Left ventricle myocardium inferior (tissue), 1 donor: ENCODE measurements around the gene NDUFS7. TPM values are rescaled to one million over a fixed set of nuclear protein-coding genes. Genes with fewer than 3 reads are reported as not detected.

Experiments
- DNase-seq: peaks from one replicate; pipeline ENCODE4 v3.0.0-alpha.2; 2020
- H3K27ac ChIP-seq: fragments of 200-600 bp; replicated peaks from 2 replicates; pipeline ENCODE4 v1.8.0; 2021
- H3K27me3 ChIP-seq: fragments of 200-600 bp; 2 replicates; pipeline ENCODE4 v1.8.0; 2021; ENCODE audit warnings: low read depth
- H3K36me3 ChIP-seq: fragments of 200-600 bp; 2 replicates; pipeline ENCODE4 v1.8.0; 2021
- H3K4me1 ChIP-seq: fragments of 200-600 bp; 2 replicates; pipeline ENCODE4 v1.8.0; 2021
- H3K4me3 ChIP-seq: fragments of 200-600 bp; 2 replicates; pipeline ENCODE4 v1.8.0; 2021; ENCODE audit warnings: mild to moderate bottlenecking, moderate library complexity
- H3K9me3 ChIP-seq: fragments of 200-600 bp; replicated peaks from 2 replicates; pipeline ENCODE4 v1.8.0; 2021
- CTCF ChIP-seq: fragments of 200-600 bp; IDR thresholded peaks from 2 replicates; pipeline ENCODE4 v1.8.0; 2021; ENCODE audit warnings: antibody characterized with exemption, mild to moderate bottlenecking, borderline replicate concordance
- intact Hi-C: fragments of 100-400 bp; cut with micrococcal nuclease; formaldehyde crosslinking; loops from one replicate; pipeline ENCODE4 v1.11.0; 2022
- total RNA-seq: library from RNA; stranded (reverse); fragmentation: NEBNext Ultra II Directional; extraction: Animal tissue kit (Norgen Biotek cat#: 25700); gene quantifications from one replicate; pipeline ENCODE4 v1.2.1, GENCODE V29; 2021
- donor health status: DM: no; HTN: yes; CAD: no; lungs with severe emphysema.

NDUFS7 gene
- total RNA-seq, 1 donor from 2014 or later: 380 TPM

GRCh38 chr19:1441677-1442438, 58.2 kb downstream of the NDUFS7 start:
- H3K27me3 ChIP-seq: peaks cover 17% of the 10 kb centered on the region
- no peak for TF ChIP-seq CTCF
- intact Hi-C loops: no loop called here
- no peak for DNase-seq
- peaks cover 37% of the 10 kb centered on the region for H3K36me3 ChIP-seq
- no peak overlapping the region for H3K4me3 ChIP-seq
- no peak overlapping the region for H3K27ac ChIP-seq
- H3K4me1 ChIP-seq: peaks cover 59% of the 10 kb centered on the region
- H3K9me3 ChIP-seq: no peaks in the 10 kb centered on the region

Other genes with a start within 250 kb of the NDUFS7 start
- 16.9 TPM for gene SBNO2, start 209.6 kb upstream of the NDUFS7 start, total RNA-seq
- gene STK11, start 178.1 kb upstream of the NDUFS7 start, total RNA-seq: 50.1 TPM
- gene CBARP, start 145.9 kb upstream of the NDUFS7 start, total RNA-seq: 0.96 TPM
- 501 TPM for gene ATP5F1D, start 142.2 kb upstream of the NDUFS7 start, total RNA-seq
- gene MIDN, start 135.3 kb upstream of the NDUFS7 start, total RNA-seq: 60.5 TPM
- 229 TPM for gene CIRBP, start 114.6 kb upstream of the NDUFS7 start, total RNA-seq
- 12.4 TPM for gene FAM174C, start 108.4 kb upstream of the NDUFS7 start, total RNA-seq
- gene EFNA2, start 98.0 kb upstream of the NDUFS7 start, total RNA-seq: not detected
- 77.0 TPM for gene GAMT, start 17.6 kb downstream of the NDUFS7 start, total RNA-seq
- 81.8 TPM for gene DAZAP1, start 23.7 kb downstream of the NDUFS7 start, total RNA-seq
- 588 TPM for gene RPS15, start 54.5 kb downstream of the NDUFS7 start, total RNA-seq
- 0.22 TPM for gene APC2, start 66.2 kb downstream of the NDUFS7 start, total RNA-seq
- gene C19orf25, start 95.3 kb downstream of the NDUFS7 start, total RNA-seq: 16.1 TPM
- gene PCSK4, start 106.4 kb downstream of the NDUFS7 start, total RNA-seq: 1.3 TPM
- gene REEP6, start 107.3 kb downstream of the NDUFS7 start, total RNA-seq: 1.9 TPM
- gene ADAMTSL5, start 129.1 kb downstream of the NDUFS7 start, total RNA-seq: 36.8 TPM
- not detected for gene PLK5, start 140.2 kb downstream of the NDUFS7 start, total RNA-seq
- gene MEX3D, start 184.4 kb downstream of the NDUFS7 start, total RNA-seq: 6.4 TPM
- 48.6 TPM for gene MBD3, start 209.0 kb downstream of the NDUFS7 start, total RNA-seq
- 942 TPM for gene UQCR11, start 221.6 kb downstream of the NDUFS7 start, total RNA-seq